Measurements from ENCODE around the gene DIAPH1. TPM values are rescaled to one million over a fixed set of nuclear protein-coding genes. Genes with fewer than 3 reads are reported as not detected.
A peak's percentile ranks its signal among the peaks of the same experiment; 100 is the strongest.

DIAPH1 gene
- total RNA-seq, 4 donors from 2014 or later, result 35.2 to 62.3 (median 53.4) TPM

- Histone ChIP-seq H3K27me3 (no peaks in the 10 kb centered on the region), H3K4me3 (no peak overlapping the region), H3K27ac (peak overlapping the region; percentile 75 to 84 (median 79)), H3K9me3 (no peaks in the 10 kb centered on the region), H3K4me1 (peaks cover 2 to 58% (median 23%) of the 10 kb centered on the region in 3 donors), H3K36me3 (peaks cover 0 to 50% of the 10 kb centered on the region in 2 donors)
- 27 to 28% methylated on average over 4 to 5 of the region's 5 CpGs for WGBS, 2 donors (ENCODE audit: low coverage in 1 of 2)
- TF ChIP-seq POLR2AphosphoS5 (IDR thresholded peaks at IDR 0.05) (no peak), CTCF (IDR thresholded peaks at IDR 0.05) (no peak)
- ATAC-seq, result peak; percentile 30
These were observed 89.8 kb downstream of the DIAPH1 start for GRCh38 chr5:141529002-141529401.

- Histone ChIP-seq H3K9me3 (no peaks in the 10 kb centered on the region), H3K36me3 (peaks cover 0 to 48% of the 10 kb centered on the region in 2 donors), H3K4me1 (peaks cover 2 to 63% (median 25%) of the 10 kb centered on the region in 3 donors), H3K4me3 (no peak overlapping the region), H3K27me3 (no peaks in the 10 kb centered on the region), H3K27ac (peak overlapping the region; percentile 75 to 84 (median 79))
- TF ChIP-seq POLR2AphosphoS5 (IDR thresholded peaks at IDR 0.05) (peak; percentile 9), EP300 (IDR thresholded peaks at IDR 0.05) (no peak), POLR2A (IDR thresholded peaks at IDR 0.05) (no peak), CTCF (IDR thresholded peaks at IDR 0.05) (no peak)
- ATAC-seq, result peak; percentile 73
- 34 to 68% methylated on average over 4 to 10 of the region's 11 CpGs for WGBS, 2 donors (ENCODE audit: low coverage in 1 of 2)
These were observed 90.4 kb downstream of the DIAPH1 start for GRCh38 chr5:141528291-141528984.

- no peak for ATAC-seq
- TF ChIP-seq POLR2AphosphoS5 (IDR thresholded peaks at IDR 0.05) (no peak), POLR2A (IDR thresholded peaks at IDR 0.05) (no peak), EP300 (IDR thresholded peaks at IDR 0.05) (no peak), CTCF (IDR thresholded peaks at IDR 0.05) (no peak)
- Histone ChIP-seq H3K27me3 (no peaks in the 10 kb centered on the region), H3K36me3 (peaks cover 0 to 49% of the 10 kb centered on the region in 2 donors), H3K4me3 (no peak overlapping the region), H3K27ac (peak overlapping the region; percentile 2 to 84 (median 79)), H3K9me3 (no peaks in the 10 kb centered on the region), H3K4me1 (peaks cover 2 to 68% (median 25%) of the 10 kb centered on the region in 3 donors)
- 67 to 69% methylated on average over 1 of the region's 1 CpG for WGBS, 2 donors (ENCODE audit: low coverage in 1 of 2)
These were observed 91.4 kb downstream of the DIAPH1 start for GRCh38 chr5:141527426-141527825.

GRCh38 chr5:141525653-141526052, 93.1 kb downstream of the DIAPH1 start:
- H3K27ac ChIP-seq, result peak overlapping the region; percentile 57 to 82 (median 78)
- ATAC-seq, result no peak
- H3K4me3 ChIP-seq, result no peak overlapping the region
- no peaks in the 10 kb centered on the region for H3K9me3 ChIP-seq
- no peaks in the 10 kb centered on the region for H3K27me3 ChIP-seq
- TF ChIP-seq POLR2AphosphoS5 (IDR thresholded peaks at IDR 0.05) (no peak), EP300 (IDR thresholded peaks at IDR 0.05) (no peak), POLR2A (IDR thresholded peaks at IDR 0.05) (no peak), CTCF (IDR thresholded peaks at IDR 0.05) (no peak)
- WGBS, 2 donors (ENCODE audit: low coverage in 1 of 2), result 50 to 69% methylated on average over 6 of the region's 7 CpGs
- H3K4me1 ChIP-seq, result peaks cover 2 to 86% (median 33%) of the 10 kb centered on the region in 3 donors
- H3K36me3 ChIP-seq, result peaks cover 0 to 51% of the 10 kb centered on the region in 2 donors

All from gastroesophageal sphincter (tissue), 4 donors.